Right atrium auricular region (tissue), 2 donors: ENCODE data around the gene STAC. TPM values are rescaled to one million over a fixed set of nuclear protein-coding genes. Genes with fewer than 3 reads are reported as not detected.

Source experiments
- DNase-seq: peaks from one replicate; pipeline ENCODE4 v3.0.0-alpha.2; 2019; ENCODE audit warnings: low spot score
- H3K27ac ChIP-seq, 2 donors: fragments of 200-600 bp; sonication (generic); 1 replicate in 1 of 2; 2 replicates in 1 of 2; pipeline ENCODE4 v1.5.1; 2016 to 2019
- H3K27me3 ChIP-seq, 2 donors: fragments of 200-600 bp; sonication (generic); one replicate each; pipeline versions ENCODE4 v1.5.1 to v1.6.0; 2017 to 2019
- H3K36me3 ChIP-seq: fragments of 200-600 bp; sonication (generic); one replicate; pipeline ENCODE4 v1.5.1; 2016
- H3K4me1 ChIP-seq, 2 donors: fragments of 200-600 bp; sonication (generic); one replicate each; pipeline versions ENCODE4 v1.5.1 to v1.6.0; 2017 to 2019
- H3K4me3 ChIP-seq, 2 donors: fragments of 200-600 bp; sonication (generic); 1 replicate in 1 of 2; 2 replicates in 1 of 2; pipeline ENCODE4 v1.5.1; 2017 to 2019; ENCODE audit warnings: mild to moderate bottlenecking in 1 of 2, moderate library complexity in 1 of 2
- H3K9me3 ChIP-seq, 2 donors: fragments of 200-600 bp; sonication (generic); one replicate each; pipeline ENCODE4 v1.5.1; 2019
- total RNA-seq, 2 donors: library from RNA; depleted of rRNA; stranded (reverse); fragments of >200 nt; gene quantifications; one replicate each; pipeline ENCODE4 v1.1.0, GENCODE V29; 2016
- TF ChIP-seq, protein P1 (sequence below), 2 donors: fragments of 200-600 bp; sonication (generic); IDR thresholded peaks; one replicate each; pipeline ENCODE4 v1.5.1; 2019; ENCODE audit warnings: antibody characterized with exemption in 2 of 2

Gene STAC
- total RNA-seq, 2 donors from 2014 or later: 0.33 TPM; not detected in 1

DNA sequence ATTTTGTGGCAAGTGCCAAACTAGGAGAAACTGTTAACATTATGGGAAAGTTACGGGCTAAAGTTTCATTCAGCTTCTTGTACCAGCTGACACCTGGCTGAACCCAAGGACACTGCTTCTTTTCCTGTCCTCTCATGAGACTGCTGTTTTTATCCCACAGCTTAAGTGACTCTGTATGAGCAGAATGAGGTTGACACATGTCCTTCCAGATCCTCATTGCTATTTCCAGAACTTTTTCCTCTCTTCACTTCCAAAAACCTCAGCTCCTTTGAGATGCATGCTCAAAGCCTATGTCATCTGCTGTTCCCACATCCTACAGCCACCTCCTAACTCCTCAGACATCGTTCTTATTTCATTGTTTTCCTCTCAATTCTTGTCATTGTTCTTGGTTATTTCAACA, 200.4 kb downstream of the STAC start:
- H3K27ac ChIP-seq: no peak overlapping the region
- no peak overlapping the region for H3K4me3 ChIP-seq
- peaks cover 0 to 26% of the 10 kb centered on the region in 2 donors for H3K9me3 ChIP-seq
- no peaks in the 10 kb centered on the region for H3K27me3 ChIP-seq
- no peaks in the 10 kb centered on the region for H3K36me3 ChIP-seq
- DNase-seq: no peak
- TF ChIP-seq, protein P1, sequence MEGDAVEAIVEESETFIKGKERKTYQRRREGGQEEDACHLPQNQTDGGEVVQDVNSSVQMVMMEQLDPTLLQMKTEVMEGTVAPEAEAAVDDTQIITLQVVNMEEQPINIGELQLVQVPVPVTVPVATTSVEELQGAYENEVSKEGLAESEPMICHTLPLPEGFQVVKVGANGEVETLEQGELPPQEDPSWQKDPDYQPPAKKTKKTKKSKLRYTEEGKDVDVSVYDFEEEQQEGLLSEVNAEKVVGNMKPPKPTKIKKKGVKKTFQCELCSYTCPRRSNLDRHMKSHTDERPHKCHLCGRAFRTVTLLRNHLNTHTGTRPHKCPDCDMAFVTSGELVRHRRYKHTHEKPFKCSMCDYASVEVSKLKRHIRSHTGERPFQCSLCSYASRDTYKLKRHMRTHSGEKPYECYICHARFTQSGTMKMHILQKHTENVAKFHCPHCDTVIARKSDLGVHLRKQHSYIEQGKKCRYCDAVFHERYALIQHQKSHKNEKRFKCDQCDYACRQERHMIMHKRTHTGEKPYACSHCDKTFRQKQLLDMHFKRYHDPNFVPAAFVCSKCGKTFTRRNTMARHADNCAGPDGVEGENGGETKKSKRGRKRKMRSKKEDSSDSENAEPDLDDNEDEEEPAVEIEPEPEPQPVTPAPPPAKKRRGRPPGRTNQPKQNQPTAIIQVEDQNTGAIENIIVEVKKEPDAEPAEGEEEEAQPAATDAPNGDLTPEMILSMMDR (IDR thresholded peaks at IDR 0.05): no peak
- H3K4me1 ChIP-seq: no peaks in the 10 kb centered on the region

DNA sequence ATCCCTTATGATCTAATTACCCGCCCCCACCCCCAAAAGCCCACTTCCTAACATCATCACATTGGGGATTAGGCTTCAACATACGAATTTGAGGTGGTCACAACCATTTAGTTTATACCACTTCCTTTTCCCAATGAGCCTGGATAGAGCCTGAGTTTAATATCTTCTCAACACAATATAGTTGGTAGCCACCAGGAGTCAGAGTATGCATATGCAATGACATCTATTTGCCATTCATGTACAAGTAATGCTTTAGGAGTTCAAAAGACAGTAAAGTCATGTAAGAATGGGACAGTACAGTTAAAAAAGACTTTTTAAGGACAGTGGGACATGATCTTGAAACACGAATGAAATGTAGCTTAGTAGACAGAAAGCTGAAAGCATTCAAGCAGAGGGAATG, 211.7 kb downstream of the STAC start:
- H3K9me3 ChIP-seq: peaks cover 0 to 13% of the 10 kb centered on the region in 2 donors
- H3K4me1 ChIP-seq: no peaks in the 10 kb centered on the region
- TF ChIP-seq, protein P1 (IDR thresholded peaks at IDR 0.05): no peak
- H3K36me3 ChIP-seq: no peaks in the 10 kb centered on the region
- no peak overlapping the region for H3K27ac ChIP-seq
- no peak overlapping the region for H3K4me3 ChIP-seq
- DNase-seq: no peak
- H3K27me3 ChIP-seq: no peaks in the 10 kb centered on the region

DNA sequence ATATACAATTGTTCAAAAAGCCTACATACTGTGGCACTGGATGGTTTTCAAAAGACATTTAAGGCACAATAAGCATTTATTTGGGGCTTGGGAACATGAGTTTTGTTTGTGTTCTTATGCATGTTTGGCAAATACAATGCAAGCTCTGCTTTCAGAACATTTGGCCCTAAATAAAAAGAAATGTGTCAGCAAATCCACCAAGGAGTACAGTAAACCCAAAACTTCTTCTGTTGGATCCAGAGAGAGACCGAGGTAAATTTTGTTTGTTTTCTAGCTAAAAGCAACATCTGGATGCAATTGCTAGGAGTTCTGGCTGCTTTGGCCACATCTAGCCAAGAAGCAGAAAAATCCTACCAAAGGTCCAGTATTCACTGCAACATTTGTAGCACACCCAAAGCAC, 215.2 kb downstream of the STAC start:
- no peaks in the 10 kb centered on the region for H3K4me1 ChIP-seq
- TF ChIP-seq, protein P1 (IDR thresholded peaks at IDR 0.05): no peak
- no peak overlapping the region for H3K4me3 ChIP-seq
- H3K9me3 ChIP-seq: no peaks in the 10 kb centered on the region
- DNase-seq: no peak
- H3K27me3 ChIP-seq: no peaks in the 10 kb centered on the region
- H3K27ac ChIP-seq: no peak overlapping the region
- H3K36me3 ChIP-seq: no peaks in the 10 kb centered on the region

DNA sequence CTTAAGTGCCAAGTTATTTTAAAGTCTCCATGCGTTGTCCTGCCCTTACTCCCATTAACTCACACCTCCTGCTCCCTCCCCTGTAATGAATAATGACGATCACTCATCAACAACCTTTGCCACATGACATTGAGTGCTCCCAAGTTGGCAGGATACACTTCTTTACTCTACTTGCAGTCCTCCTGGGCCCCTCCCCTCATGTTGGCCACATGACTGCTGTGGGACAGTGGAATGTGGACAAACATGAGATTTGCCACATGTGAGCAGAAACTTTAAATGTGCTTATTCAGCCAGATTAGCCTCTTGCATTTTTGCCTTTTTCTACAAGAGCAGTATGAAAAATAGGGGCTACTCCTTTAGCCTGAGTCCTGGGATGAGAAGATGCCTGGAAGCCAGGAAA, 216.1 kb downstream of the STAC start:
- TF ChIP-seq, protein P1 (IDR thresholded peaks at IDR 0.05): no peak
- no peaks in the 10 kb centered on the region for H3K27me3 ChIP-seq
- DNase-seq: no peak
- H3K4me1 ChIP-seq: no peaks in the 10 kb centered on the region
- no peaks in the 10 kb centered on the region for H3K36me3 ChIP-seq
- no peak overlapping the region for H3K27ac ChIP-seq
- H3K9me3 ChIP-seq: no peaks in the 10 kb centered on the region
- no peak overlapping the region for H3K4me3 ChIP-seq

DNA sequence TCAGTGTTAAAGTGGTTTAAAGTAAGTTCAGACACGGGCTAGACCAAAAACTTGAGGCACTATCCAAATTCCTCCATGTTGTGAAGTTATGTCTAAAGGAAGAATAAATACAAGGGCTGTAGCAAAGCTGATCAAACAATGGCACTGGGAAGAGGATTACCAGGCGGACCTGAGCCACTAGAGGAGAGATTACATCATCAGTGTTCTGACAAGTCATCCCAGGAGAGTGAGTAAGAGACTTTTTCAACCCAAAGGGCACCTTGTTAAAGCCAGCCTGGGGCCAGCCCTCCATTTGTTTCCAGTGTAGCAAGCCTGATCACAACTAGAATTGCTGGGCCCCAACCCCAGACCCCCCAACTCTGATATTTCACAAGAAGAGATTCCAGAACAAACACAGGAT, 217.1 kb downstream of the STAC start:
- Histone ChIP-seq H3K4me3 (no peak overlapping the region), H3K36me3 (no peaks in the 10 kb centered on the region), H3K9me3 (no peaks in the 10 kb centered on the region), H3K27ac (no peak overlapping the region), H3K4me1 (no peaks in the 10 kb centered on the region), H3K27me3 (no peaks in the 10 kb centered on the region)
- no peak for DNase-seq
- TF ChIP-seq, protein P1 (IDR thresholded peaks at IDR 0.05): no peak
